ENCODE results near the gene CACNA1I.

Gene CACNA1I

GRCh38 chr22:39666926-39667325 lies 96.4 kb downstream of the CACNA1I start:
- H3K4me3 ChIP-seq (ENCODE audit: low read depth, low read length): no peak overlapping the region
- DNase-seq (ENCODE audit: low read depth): no peak
- TF ChIP-seq CTCF (IDR thresholded peaks at IDR 0.05; ENCODE audit: low read depth, low read length, missing control alignments): no peak

- DNase-seq (ENCODE audit: low read depth): no peak
- no peak for TF ChIP-seq CTCF (IDR thresholded peaks at IDR 0.05; ENCODE audit: low read depth, low read length, missing control alignments)
- H3K4me3 ChIP-seq (ENCODE audit: low read depth, low read length): no peak overlapping the region
Measured at GRCh38 chr22:39669432-39669831, 98.9 kb downstream of the CACNA1I start.

- TF ChIP-seq CTCF (IDR thresholded peaks at IDR 0.05; ENCODE audit: low read depth, low read length, missing control alignments): no peak
- no peak overlapping the region for H3K4me3 ChIP-seq (ENCODE audit: low read depth, low read length)
- DNase-seq (ENCODE audit: low read depth): no peak
Measured at GRCh38 chr22:39671936-39672335, 101.4 kb downstream of the CACNA1I start.

GRCh38 chr22:39674536-39674935 lies 104.0 kb downstream of the CACNA1I start:
- DNase-seq (ENCODE audit: low read depth): no peak
- H3K4me3 ChIP-seq (ENCODE audit: low read depth, low read length): no peak overlapping the region
- TF ChIP-seq CTCF (IDR thresholded peaks at IDR 0.05; ENCODE audit: low read depth, low read length, missing control alignments): no peak

- DNase-seq (ENCODE audit: low read depth): no peak
- H3K4me3 ChIP-seq (ENCODE audit: low read depth, low read length): no peak overlapping the region
- no peak for TF ChIP-seq CTCF (IDR thresholded peaks at IDR 0.05; ENCODE audit: low read depth, low read length, missing control alignments)
Measured at GRCh38 chr22:39675947-39676346, 105.4 kb downstream of the CACNA1I start.

- TF ChIP-seq CTCF (IDR thresholded peaks at IDR 0.05; ENCODE audit: low read depth, low read length, missing control alignments): no peak
- no peak for DNase-seq (ENCODE audit: low read depth)
- H3K4me3 ChIP-seq (ENCODE audit: low read depth, low read length): no peak overlapping the region
Measured at GRCh38 chr22:39677967-39678366, 107.4 kb downstream of the CACNA1I start.

GRCh38 chr22:39678862-39679490 lies 108.4 kb downstream of the CACNA1I start:
- no peak for TF ChIP-seq CTCF (IDR thresholded peaks at IDR 0.05; ENCODE audit: low read depth, low read length, missing control alignments)
- no peak overlapping the region for H3K4me3 ChIP-seq (ENCODE audit: low read depth, low read length)
- no peak for DNase-seq (ENCODE audit: low read depth)

Data from GM12864 (cell line).